Endodermal cell (in vitro differentiated cells): Measurements from ENCODE around the gene CPED1. TPM values are rescaled to one million over a fixed set of nuclear protein-coding genes. Genes with fewer than 3 reads are reported as not detected.

Experiments used
- DNase-seq: peaks from one replicate; pipeline ENCODE4 v3.0.0-alpha.2; 2017
- H3K27ac ChIP-seq: 2 replicates; pipeline ENCODE4 v1.5.1; 2013; ENCODE audit warnings: mild to moderate bottlenecking, low read depth, low read length, moderate library complexity
- H3K27me3 ChIP-seq: 2 replicates; pipeline ENCODE4 v1.6.1; 2013; ENCODE audit warnings: mild to moderate bottlenecking, low read length, moderate library complexity; ENCODE audit not compliant: insufficient read depth, control insufficient read depth, poor library complexity, severe bottlenecking
- H3K36me3 ChIP-seq: 2 replicates; pipeline ENCODE4 v1.7.0; 2013; ENCODE audit warnings: mild to moderate bottlenecking, low read length, moderate library complexity; ENCODE audit not compliant: control insufficient read depth, insufficient read depth
- H3K4me1 ChIP-seq: one replicate; pipeline ENCODE4 v1.7.0; 2013; ENCODE audit warnings: low read length; ENCODE audit not compliant: control insufficient read depth, insufficient read depth
- H3K4me3 ChIP-seq: 2 replicates; pipeline ENCODE4 v1.5.1; 2013; ENCODE audit warnings: mild to moderate bottlenecking, low read length, moderate library complexity
- H3K9ac ChIP-seq: 2 replicates; pipeline ENCODE4 v1.6.1; 2013; ENCODE audit warnings: mild to moderate bottlenecking, low read length, moderate library complexity; ENCODE audit not compliant: poor library complexity, severe bottlenecking; ENCODE audit errors: extremely low read depth
- H3K9me3 ChIP-seq: 2 replicates; pipeline ENCODE4 v1.6.1; 2013; ENCODE audit warnings: mild to moderate bottlenecking, low read length, moderate library complexity; ENCODE audit not compliant: control insufficient read depth
- H3K27ac Mint-ChIP-seq: 2 replicates; pipeline ENCODE4 v1.8.0; 2020; ENCODE audit warnings: mixed read lengths
- H3K27me3 Mint-ChIP-seq: 2 replicates; pipeline ENCODE4 v1.8.0; 2021; ENCODE audit warnings: mild to moderate bottlenecking, mixed read lengths; ENCODE audit not compliant: insufficient read depth
- H3K36me3 Mint-ChIP-seq: 2 replicates; pipeline ENCODE4 v1.8.0; 2020; ENCODE audit warnings: low read depth, mixed read lengths
- H3K4me1 Mint-ChIP-seq: 2 replicates; pipeline ENCODE4 v1.8.0; 2020; ENCODE audit warnings: mixed read lengths
- H3K4me3 Mint-ChIP-seq: 2 replicates; pipeline ENCODE4 v1.8.0; 2020; ENCODE audit warnings: mild to moderate bottlenecking, moderate library complexity, mixed read lengths
- H3K9me3 Mint-ChIP-seq: 2 replicates; pipeline ENCODE4 v1.8.0; 2020; ENCODE audit warnings: mild to moderate bottlenecking, mixed read lengths
- CTCF ChIP-seq: fragments of 200-600 bp; sonication (generic); conservative IDR thresholded peaks from 2 replicates; pipeline ENCODE4 v1.5.0; 2021; ENCODE audit warnings: antibody characterized with exemption, mild to moderate bottlenecking
- WGBS, 2 experiments: methylation state at CpG; one replicate each; pipeline versions ENCODE4 v1.1.5 to v1.1.7; 2013; ENCODE audit warnings: missing lambda C conversion rate in 2 of 2, mixed read lengths in 1 of 2; ENCODE audit not compliant: insufficient coverage in 1 of 2, insufficient read length in 1 of 2; 5-methylcytosine and 5-hydroxymethylcytosine counted together
- total RNA-seq, 2 donors: library from RNA; stranded (reverse); fragmentation: NEBNext Ultra II Directional in 1 of 2; extraction: Animal tissue kit (Norgen Biotek cat#: 25700) in 1 of 2; gene quantifications; 2 replicates in 1 of 2; 3 replicates in 1 of 2; pipeline ENCODE4 v1.2.1, GENCODE V29; 2021

The CPED1 gene
- total RNA-seq, 2 donors from 2014 or later = 1.1 TPM; not detected in 1

DNA sequence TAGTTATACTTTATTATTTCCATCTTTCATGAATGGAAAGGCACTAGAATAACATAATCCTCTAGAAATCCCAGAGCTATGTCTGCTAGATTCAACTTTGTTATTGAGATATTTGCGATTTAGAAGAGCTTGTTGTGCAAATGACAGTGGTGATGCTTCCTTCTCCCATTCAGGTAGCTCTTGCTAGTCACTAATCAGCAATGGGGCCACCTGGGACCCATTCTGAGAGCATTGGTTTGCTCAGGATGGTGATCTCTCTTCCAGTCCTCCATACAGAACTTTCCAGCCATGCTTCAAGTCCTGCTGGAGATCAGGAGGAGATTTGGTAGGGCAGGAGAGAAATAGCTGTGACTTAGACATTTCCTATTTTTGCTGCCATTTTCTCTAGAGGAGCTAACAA is 274.5 kb downstream of the CPED1 start:
- WGBS, 2 experiments = 75% methylated on average over 1 of the region's 1 CpG; no CpG with 5 or more reads in 1 of the 2 experiments
- no peak for TF ChIP-seq CTCF
- Histone ChIP-seq H3K4me3 (no peak overlapping the region), H3K9ac (no peak overlapping the region), H3K27me3 (no peaks in the 10 kb centered on the region), H3K36me3 (no peaks in the 10 kb centered on the region), H3K9me3 (no peaks in the 10 kb centered on the region), H3K27ac (no peak overlapping the region), H3K4me1 (no peaks in the 10 kb centered on the region)
- Mint-ChIP-seq H3K36me3 (no peaks in the 10 kb centered on the region), H3K27me3 (no peaks in the 10 kb centered on the region), H3K9me3 (no peaks in the 10 kb centered on the region), H3K27ac (no peak overlapping the region), H3K4me1 (no peaks in the 10 kb centered on the region), H3K4me3 (no peak overlapping the region)
- no peak for DNase-seq

DNA sequence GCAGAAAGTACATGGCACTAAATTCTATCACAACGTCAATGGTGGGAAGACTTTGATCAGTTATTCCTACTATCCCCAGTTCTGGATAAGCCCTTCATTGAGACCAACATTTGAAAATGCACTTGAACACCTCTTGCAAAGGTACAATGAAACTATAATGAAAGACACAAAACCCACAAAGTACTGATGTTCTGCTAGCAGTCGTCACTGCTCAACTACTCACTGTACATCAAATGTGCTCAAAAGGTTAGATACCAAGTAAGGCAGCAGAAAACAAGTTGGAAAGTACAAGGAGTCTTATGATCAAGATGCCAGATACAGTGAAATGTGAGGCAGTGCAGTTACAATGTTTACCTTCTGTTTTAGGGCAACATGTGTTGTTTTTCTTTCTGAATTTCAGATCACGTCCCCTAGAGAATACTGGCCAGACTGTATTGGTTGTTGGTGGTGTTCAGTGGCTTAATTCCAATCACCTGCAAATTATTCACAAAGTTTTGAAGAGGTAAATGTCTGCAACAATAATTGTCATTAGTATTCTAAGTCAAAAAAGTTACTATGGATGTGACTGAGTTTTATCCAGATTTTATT is 277.9 kb downstream of the CPED1 start:
- Histone ChIP-seq H3K9me3 (no peaks in the 10 kb centered on the region), H3K4me1 (no peaks in the 10 kb centered on the region), H3K4me3 (no peak overlapping the region), H3K9ac (no peak overlapping the region), H3K27ac (no peak overlapping the region), H3K27me3 (no peaks in the 10 kb centered on the region), H3K36me3 (no peaks in the 10 kb centered on the region)
- Mint-ChIP-seq H3K27ac (no peak overlapping the region), H3K36me3 (no peaks in the 10 kb centered on the region), H3K27me3 (no peaks in the 10 kb centered on the region), H3K4me1 (no peaks in the 10 kb centered on the region), H3K9me3 (no peaks in the 10 kb centered on the region), H3K4me3 (no peak overlapping the region)
- DNase-seq = no peak
- TF ChIP-seq CTCF = no peak
- 85 to 96% methylated on average over 2 to 3 of the region's 3 CpGs for WGBS, 2 experiments

DNA sequence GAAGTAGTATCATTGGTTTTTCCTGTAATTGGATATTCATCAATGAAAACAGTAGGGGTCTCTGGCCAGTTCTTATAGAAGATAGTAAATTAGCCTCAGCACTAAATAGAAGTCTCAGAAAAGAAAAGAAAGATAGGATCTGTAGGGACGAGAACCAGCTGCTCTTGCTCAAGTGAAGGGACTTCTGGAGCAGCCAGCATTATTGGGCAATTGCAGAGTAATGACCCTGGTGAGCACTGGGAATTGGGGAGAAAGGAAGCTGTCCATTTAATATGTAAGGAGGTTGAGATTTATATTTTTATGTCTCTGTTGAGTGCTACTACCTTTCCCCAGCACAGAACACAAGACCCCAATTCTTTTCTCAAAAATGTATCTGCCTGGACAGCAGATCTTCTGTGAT is 279.1 kb downstream of the CPED1 start:
- WGBS, 2 experiments = 75 to 92% methylated on average over 1 of the region's 1 CpG
- Histone ChIP-seq H3K4me3 (no peak overlapping the region), H3K9me3 (no peaks in the 10 kb centered on the region), H3K27ac (no peak overlapping the region), H3K27me3 (no peaks in the 10 kb centered on the region), H3K9ac (no peak overlapping the region), H3K36me3 (no peaks in the 10 kb centered on the region), H3K4me1 (no peaks in the 10 kb centered on the region)
- no peaks in the 10 kb centered on the region for H3K36me3 Mint-ChIP-seq
- H3K9me3 Mint-ChIP-seq = no peaks in the 10 kb centered on the region
- no peak for DNase-seq
- no peaks in the 10 kb centered on the region for H3K4me1 Mint-ChIP-seq
- no peak overlapping the region for H3K4me3 Mint-ChIP-seq
- H3K27ac Mint-ChIP-seq = no peak overlapping the region
- TF ChIP-seq CTCF = no peak
- peaks cover under 1% of the 10 kb centered on the region for H3K27me3 Mint-ChIP-seq
